LNCaP clone FGC (cell line): ENCODE results near the gene MYO1F.
"Not testable (repeated sequence)": the region's sequence is repeated elsewhere in the genome, so short reads cannot be mapped to it uniquely, and the experiment has no call there.

Experiments used
- DNase-seq: peaks from one replicate; pipeline ENCODE4 v3.0.0-alpha.2; 2011; ENCODE audit warnings: low read depth
- H3K4me3 ChIP-seq: 2 replicates; pipeline ENCODE4 v1.5.1; 2011; ENCODE audit warnings: mild to moderate bottlenecking, low read depth, low read length, control low read depth
- TF ChIP-seq, protein P1 (sequence below): IDR thresholded peaks from 2 replicates; pipeline ENCODE4 v1.5.1; 2012; ENCODE audit warnings: mild to moderate bottlenecking; ENCODE audit not compliant: control insufficient read depth, insufficient read depth; ENCODE audit errors: extremely low read depth

The MYO1F gene

DNA sequence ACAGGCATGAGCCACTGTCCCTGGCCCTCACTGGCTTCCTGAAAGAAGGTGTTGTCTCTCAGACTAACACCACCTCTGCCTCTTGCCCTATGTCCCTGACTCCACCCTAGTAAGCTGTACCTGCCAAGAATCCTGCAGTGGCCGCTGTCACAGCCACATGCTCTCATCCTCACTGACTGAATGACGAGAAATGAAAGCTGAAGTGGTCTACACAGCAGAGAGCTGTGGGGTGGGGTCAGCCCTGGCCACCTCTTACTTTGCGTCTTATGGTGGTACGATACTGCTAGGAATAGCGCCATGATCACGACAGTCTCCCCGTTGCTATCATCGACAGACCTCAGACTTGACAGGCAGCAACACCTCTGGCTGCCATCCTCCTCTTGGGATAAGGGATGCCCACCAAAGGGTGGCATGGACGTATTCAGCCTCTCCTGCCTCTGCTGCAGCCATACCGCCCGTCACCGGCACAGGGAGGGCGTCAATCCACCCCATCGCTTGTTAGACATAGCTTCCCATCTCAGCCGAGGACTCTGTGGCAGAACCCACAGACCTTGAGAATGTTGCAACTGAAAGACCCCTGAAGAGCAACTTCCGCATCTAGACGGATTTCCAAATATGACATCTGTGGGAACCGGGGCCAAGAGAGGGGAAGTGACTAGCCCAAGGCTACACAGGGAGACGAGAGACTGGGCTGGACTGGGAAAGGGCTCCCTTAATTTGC is 809 bp downstream of the MYO1F start:
- DNase-seq, result no peak
- no peak overlapping the region for H3K4me3 ChIP-seq

DNA sequence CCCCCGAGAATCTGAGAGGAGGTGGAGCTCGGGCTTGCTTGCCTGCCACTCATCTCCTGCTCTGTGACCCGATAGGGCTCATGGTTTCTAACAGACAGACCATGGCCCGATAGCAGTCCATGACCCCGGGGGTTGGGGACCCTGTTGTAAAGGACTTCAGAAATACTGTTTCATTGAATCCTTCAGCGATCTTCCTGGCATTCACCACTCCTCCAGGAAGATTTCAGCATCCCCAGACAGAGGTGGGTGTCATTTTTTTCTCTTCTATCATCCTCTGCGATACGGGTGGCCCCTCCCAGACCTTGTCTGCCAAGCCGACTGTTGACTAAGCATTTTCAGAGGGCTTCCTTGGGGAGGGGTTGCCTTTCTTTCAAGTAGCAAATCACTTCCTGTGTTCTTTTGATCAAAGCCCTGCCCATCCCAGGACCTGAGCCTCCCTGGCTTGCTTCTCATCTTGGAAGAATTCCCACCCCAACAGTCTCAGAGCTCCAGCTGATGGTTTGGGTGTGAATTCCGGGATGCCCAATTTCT is 1.7 kb downstream of the MYO1F start:
- TF ChIP-seq, protein P1, sequence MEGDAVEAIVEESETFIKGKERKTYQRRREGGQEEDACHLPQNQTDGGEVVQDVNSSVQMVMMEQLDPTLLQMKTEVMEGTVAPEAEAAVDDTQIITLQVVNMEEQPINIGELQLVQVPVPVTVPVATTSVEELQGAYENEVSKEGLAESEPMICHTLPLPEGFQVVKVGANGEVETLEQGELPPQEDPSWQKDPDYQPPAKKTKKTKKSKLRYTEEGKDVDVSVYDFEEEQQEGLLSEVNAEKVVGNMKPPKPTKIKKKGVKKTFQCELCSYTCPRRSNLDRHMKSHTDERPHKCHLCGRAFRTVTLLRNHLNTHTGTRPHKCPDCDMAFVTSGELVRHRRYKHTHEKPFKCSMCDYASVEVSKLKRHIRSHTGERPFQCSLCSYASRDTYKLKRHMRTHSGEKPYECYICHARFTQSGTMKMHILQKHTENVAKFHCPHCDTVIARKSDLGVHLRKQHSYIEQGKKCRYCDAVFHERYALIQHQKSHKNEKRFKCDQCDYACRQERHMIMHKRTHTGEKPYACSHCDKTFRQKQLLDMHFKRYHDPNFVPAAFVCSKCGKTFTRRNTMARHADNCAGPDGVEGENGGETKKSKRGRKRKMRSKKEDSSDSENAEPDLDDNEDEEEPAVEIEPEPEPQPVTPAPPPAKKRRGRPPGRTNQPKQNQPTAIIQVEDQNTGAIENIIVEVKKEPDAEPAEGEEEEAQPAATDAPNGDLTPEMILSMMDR, result no peak
- DNase-seq, result no peak
- H3K4me3 ChIP-seq, result no peak overlapping the region

More for the DNA sequence above, 809 bp downstream of the MYO1F start:
- TF ChIP-seq, protein P1, result no peak

DNA sequence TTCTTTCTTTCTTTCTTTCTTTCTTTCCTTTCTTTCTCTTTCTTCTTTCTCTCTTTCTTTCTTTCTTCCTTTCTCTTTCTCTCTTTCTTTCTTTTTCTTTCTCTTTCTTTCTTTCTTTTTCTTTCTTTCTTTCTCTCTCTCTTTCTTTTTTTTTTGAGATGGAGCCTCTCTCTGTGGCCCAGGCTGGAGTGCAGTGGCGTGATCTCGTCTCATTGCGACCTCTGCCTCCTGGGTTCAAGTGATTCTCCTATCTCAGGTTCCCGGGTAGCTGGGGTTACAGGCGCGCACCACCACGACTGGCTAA is 2.7 kb downstream of the MYO1F start:
- not testable (repeated sequence) for H3K4me3 ChIP-seq, DNase-seq

DNA sequence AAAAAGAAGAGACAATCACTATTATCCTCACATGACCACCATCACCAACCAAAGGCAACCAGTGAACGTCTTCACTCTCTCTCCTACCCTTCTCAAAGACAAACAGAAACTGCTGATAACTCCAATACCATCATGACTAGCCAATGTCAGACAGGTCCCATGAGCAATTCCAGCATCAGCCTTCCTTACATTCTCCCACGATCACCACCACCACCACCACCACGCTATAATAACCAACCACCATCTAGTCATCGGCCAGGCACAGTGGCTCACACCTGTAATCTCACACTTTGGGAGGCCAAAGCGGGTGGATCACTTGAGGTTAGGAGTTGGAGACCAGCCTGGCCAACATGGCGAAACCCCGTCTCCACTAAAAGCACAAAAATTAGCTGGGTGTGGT is 3.9 kb downstream of the MYO1F start:
- no peak for DNase-seq
- TF ChIP-seq, protein P1, result no peak
- no peak overlapping the region for H3K4me3 ChIP-seq

DNA sequence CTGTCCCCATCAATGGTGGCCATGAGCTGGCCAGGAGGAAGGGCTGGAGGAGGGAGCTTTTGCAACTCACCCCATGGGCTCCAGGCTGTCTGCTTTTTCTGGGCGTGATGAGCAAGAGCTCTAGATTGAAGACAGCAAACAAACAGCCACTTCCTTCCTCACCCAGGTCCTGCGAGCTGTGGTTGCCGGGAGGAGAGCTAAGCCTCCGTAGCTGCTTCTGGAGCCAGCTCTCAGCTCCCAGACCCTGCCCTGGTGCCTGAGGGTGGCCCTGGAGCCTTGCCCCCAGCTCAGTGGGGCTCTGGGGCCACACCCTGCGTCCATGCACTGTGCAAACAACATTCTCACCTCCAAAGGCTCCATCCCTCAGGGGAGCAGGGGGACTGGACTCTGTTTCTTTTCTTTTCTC is 6.2 kb downstream of the MYO1F start:
- TF ChIP-seq, protein P1, result no peak
- DNase-seq, result no peak
- no peak overlapping the region for H3K4me3 ChIP-seq

DNA sequence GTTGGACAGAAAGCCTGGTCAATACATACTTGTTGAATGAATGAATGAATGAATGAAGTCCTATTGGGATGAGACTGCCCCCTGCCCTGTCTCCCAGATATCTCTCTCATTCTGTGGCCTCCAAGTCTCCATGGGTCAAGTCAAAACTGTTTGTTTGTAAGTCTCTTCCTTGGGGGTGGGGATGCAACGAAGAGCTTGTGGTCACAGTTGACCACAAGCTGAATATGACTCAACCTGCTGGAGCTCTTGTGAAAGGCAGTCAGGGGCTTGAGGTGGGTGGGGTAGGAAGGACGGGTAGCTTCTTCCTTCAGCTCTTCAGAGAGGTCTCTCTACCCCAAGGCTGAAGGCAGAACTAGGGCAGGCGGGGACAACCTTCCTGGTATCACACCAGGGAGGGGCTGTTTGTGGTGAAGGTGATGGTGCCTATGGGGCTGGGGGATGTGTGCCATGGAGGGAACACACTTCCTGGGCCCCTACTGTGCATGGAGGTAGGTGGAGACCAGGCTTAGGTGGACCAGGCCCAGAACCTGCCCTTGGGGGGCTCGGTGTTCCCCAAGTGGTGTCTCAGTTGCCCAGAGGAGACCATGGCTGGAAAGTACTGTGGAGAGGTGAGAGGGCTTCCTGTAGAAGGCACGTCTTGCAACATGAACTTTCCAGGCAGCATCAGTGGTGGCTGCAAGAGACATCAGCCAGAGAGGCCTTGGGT is 8.0 kb downstream of the MYO1F start:
- no peak for DNase-seq
- no peak overlapping the region for H3K4me3 ChIP-seq
- TF ChIP-seq, protein P1, result no peak

DNA sequence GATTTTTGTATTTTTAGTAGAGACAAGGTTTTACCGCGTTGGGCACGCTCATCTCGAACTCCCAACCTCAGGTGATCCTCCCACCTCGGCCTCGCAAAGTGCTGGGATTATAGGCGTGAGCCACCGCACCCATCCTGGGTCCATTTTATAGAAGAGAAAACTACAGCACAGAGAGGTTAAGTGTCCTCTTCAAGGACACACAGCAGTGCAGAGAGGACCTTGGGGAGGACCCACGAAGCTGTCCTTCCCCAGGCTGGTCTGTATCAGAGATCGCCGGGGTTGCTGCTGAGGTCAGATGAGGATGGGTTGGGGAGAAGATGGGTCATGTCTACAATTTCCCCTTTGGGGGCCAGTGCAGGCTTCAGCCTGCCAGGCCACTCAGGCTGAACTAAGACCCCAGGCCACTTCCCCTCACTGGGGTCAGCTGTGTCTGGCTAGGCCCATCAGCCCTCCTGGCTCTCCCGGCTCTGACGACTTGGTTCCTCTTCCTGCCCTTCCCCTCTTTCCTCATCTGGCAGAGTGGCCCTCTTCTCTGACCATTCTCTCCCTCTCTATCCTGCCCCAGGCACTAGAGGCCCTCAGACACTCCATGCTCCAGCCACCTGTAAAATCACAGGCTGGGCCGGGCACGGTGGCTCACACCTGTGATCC is 9.6 kb downstream of the MYO1F start:
- TF ChIP-seq, protein P1, result no peak
- no peak for DNase-seq
- H3K4me3 ChIP-seq, result no peak overlapping the region
